GM18870 (cell line): ENCODE data around the gene TEX28.
"Not testable (repeated sequence)": the region's sequence is repeated elsewhere in the genome, so short reads cannot be mapped to it uniquely, and the experiment has no call there.

Source experiments
- ATAC-seq: cut with Tn5 transposase; IDR thresholded peaks from one replicate; pipeline ENCODE4 v1.9.1; 2021; ENCODE audit warnings: moderate library complexity; ENCODE audit not compliant: unreplicated experiment

Gene TEX28

DNA sequence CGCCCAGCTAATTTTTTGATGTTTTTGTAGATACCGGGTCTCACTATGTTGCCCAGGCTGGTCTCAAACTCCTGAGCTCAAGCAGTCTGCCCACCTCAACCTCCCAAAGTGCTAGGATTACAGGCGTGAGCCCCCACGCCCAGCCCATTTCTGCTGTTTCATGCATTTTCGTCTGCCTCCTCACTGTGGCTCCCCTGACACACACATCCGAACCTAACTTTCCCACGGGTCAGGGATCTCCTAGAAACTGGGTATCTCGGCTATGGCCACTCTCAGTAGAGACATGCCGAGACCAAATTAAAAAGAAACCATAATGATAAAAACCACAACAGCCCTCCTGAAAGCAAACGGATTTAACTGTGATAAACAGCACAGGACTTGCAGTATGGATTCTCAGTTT is 46.8 kb downstream of the TEX28 start:
- ATAC-seq: not testable (repeated sequence)

DNA sequence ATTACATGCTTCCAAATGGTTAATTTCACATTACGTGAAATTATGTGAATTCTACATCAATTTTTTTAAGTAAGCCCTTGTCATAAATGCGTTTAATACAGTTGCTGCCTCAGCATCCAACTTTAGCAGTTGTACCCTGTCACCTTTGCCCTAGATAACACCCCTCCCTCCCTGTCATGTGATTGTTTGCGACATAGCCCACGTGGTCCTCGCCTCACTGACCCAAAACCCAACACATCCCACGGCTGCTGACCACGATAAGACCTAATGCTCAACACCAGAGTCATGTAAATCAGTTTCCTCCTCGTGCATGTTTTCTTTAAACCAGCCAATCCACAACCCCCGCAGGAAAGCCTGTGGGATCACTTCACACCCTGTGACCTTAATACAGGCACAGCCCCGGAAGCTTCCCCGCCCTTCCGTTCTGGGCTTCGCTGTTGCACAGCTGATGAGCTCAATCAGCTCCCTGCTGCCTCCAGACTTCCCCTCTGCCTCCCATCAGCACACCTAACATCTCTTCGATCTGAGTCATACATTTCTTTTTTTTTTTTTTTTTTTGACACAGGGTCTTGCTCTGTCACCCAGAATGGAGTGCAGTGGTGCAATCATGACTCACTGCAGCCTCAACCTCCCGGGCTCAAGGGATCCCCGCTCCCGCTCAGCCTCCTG is 47.4 kb downstream of the TEX28 start:
- peak; percentile 50 for ATAC-seq

DNA sequence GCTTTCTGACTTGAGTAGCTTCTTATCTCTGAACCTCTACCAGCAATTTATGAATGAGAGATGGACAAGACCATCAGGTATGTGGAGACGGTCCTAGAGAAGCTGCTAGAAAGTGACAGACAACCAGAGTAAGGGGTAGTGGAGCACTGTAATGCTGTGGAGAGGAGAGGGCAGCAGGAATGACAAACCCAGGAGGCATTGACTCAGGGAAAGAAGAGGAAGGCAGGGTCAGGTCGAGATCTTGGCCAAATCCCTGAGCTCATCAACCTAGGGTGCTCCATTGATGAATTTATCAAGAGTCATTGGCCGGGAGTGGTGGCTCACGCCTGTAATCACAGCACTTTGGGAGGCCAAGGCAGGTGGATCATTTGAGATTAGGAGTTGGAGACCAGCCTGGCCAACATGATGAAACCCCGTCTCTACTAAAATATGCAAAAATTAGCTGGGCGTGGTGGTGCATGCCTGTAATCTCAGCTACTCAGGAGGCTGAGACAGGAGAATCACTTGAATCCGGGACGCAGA is 54.9 kb downstream of the TEX28 start:
- not testable (repeated sequence) for ATAC-seq

DNA sequence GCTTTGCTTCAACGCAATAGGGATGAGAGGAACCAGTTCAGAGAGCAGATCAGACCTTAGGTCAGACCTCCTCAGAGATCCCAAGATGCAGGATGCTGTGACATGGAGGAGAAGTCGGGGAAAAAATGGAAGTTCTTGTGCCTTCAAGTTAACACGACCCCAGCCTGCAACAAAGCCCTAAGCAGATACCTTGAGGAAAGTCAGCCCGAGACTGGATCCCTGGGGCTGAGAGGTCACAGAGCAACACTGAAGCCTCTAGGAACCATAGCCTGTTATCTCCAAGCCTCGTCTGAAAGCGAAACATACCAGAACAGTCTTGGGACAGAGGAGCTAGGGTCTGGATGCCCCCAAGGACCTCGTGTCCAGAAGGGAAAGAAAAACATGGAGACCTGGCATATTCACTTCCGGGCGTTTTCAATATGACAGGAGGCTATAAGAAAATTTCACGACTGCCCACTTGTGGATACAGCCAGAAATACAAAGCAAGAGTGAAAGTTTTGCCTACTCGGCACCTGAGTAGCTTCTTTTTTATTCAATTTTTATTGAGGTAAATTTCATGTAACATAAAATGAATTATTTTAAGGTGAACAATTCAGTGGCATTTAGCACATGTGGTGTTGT is 55.9 kb downstream of the TEX28 start:
- ATAC-seq: not testable (repeated sequence)

DNA sequence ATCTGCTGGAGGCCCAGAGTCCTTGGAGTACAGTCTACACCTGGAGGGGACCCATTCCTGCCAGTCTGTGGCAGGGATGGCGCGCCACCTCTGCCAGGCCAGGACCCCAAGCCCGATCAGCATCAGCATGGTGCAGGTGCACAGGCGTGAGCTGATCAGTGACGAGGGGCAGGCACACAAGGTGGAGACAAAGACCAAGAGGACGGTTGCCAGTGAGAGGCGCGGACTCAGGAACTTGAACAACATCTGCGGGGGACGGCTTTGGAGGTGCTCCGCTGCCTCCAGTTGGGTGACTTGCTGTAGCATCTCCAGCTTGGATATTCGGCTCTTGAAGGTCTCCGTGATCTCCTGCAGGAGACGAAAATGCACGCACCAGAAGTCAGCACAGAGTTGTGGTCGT is 61.3 kb downstream of the TEX28 start:
- ATAC-seq: not testable (repeated sequence)

DNA sequence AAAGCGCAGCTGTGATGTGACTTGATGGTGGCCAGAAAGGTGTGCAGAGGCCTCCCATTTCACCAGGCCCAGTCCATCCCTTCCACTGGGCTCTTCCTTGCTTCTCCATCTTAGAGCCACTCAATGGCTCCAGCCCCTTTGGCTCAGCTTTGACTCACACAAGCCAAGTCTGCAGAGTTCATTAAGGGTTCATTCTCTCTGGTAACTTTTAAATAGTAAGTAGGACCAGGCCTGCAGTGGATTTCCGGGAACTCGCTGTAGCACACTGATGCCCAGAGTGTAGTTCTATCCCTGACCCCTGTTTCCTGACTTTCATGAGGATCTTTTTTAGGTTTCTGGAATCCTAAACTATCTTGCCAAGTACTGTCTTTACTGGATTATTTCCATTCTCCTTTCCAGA is 63.5 kb downstream of the TEX28 start:
- ATAC-seq: not testable (repeated sequence)

DNA sequence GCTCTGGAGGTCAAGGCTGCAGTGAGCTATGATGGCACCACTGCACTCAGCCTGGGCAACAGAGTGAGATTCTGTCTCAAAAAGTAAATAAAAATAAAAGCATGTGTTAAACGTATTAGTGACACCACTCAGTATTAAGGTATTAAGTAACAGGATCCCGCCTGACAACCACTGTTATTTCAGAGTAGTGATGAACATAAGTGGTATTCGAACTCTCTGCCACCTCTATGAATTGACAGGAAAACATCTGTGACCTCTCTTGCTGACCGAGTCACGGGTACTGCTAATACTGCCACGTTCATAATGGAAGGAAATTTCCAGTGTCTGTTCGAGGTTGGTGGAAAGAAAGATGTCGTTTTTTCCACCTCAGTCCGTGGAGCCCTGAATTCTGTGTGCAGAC is 68.2 kb downstream of the TEX28 start:
- not testable (repeated sequence) for ATAC-seq

DNA sequence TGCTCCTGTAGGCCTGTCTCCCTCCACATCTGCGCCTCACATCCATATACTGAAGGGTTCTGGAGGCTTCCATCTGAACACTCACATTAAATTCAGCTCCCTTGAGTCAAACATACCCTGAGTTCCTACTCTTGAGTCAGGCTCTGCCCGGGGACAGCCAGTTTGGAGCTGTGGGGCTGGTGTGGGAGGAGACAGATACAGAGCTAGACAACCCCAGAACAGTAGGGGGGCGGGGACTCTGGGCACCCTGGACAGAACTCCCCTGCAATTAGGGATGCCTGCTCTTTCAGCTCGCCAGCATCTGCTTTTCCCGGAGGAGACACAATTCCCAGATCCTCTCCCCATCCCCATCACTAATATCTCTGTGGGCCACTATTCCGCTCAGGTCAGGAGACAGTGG is 69.6 kb downstream of the TEX28 start:
- ATAC-seq: not testable (repeated sequence)
